ENCODE measurements around the gene TSPAN32.

TSPAN32 gene

GRCh38 chr11:2367266-2368160, 65.7 kb downstream of the TSPAN32 start:
- no peaks in the 10 kb centered on the region for H3K9me3 ChIP-seq (ENCODE audit: control insufficient read depth, insufficient read depth, low read depth, low read length)
- TF ChIP-seq SALL2 (tag by site-specific recombination; IDR thresholded peaks at IDR 0.05; ENCODE audit: borderline replicate concordance) (no peak), KLF9 (tag by site-specific recombination; IDR thresholded peaks at IDR 0.05; ENCODE audit: low read depth) (no peak), ZNF24 (tag by site-specific recombination; IDR thresholded peaks at IDR 0.05) (no peak), ZNF658 (tag by site-specific recombination; IDR thresholded peaks at IDR 0.05) (no peak), ZBTB7A (tag by site-specific recombination; IDR thresholded peaks at IDR 0.05; ENCODE audit: low read depth) (no peak)
- no peaks in the 10 kb centered on the region for H3K36me3 ChIP-seq (ENCODE audit: control insufficient read depth in 2 of 2, insufficient read depth in 1 of 2, low read length in 2 of 2)
- H3K4me1 ChIP-seq (ENCODE audit: control insufficient read depth, insufficient read depth, low read length), result no peaks in the 10 kb centered on the region
- CTCF ChIA-PET, result interaction anchor here (0.6 to 0.8 kb wide), 3 partner anchors 9 to 124 kb away, joined by 3 to 4 read pairs (median 4); no protein-coding TSS in a partner anchor
- no peak overlapping the region for H3K27ac ChIP-seq (ENCODE audit: extremely low read depth, low read depth, low read length)
- H3K4me3 ChIP-seq (ENCODE audit: low read depth, low read length), result no peak overlapping the region
- POLR2A ChIA-PET, result interaction anchor here (0.5 to 2.1 kb wide), 2 partner anchors 10 to 33 kb away, joined by 3 to 7 read pairs; partner anchors contain the start of gene TSSC4
